Right lung (tissue), 5 donors: ENCODE results near the gene SPACA9. TPM values are rescaled to one million over a fixed set of nuclear protein-coding genes. Genes with fewer than 3 reads are reported as not detected.

ENCODE experiments used
- DNase-seq, 2 donors: peaks; one replicate each; pipeline ENCODE4 v3.0.0-alpha.2; 2013
- polyA plus RNA-seq, 5 donors: library from polyadenylated mRNA; unstranded; fragments of 120-200 nt; gene quantifications; one replicate each; pipeline versions ENCODE4 v1.2.1 to v1.2.3, GENCODE V29; 2013; ENCODE audit warnings: inconsistent platforms in 1 of 5, low replicate concordance in 1 of 5; ENCODE audit not compliant: insufficient read length in 5 of 5, insufficient read depth in 1 of 5

Gene SPACA9
- polyA plus RNA-seq, 5 donors: 6.6 to 13.5 (median 12.2) TPM

DNA sequence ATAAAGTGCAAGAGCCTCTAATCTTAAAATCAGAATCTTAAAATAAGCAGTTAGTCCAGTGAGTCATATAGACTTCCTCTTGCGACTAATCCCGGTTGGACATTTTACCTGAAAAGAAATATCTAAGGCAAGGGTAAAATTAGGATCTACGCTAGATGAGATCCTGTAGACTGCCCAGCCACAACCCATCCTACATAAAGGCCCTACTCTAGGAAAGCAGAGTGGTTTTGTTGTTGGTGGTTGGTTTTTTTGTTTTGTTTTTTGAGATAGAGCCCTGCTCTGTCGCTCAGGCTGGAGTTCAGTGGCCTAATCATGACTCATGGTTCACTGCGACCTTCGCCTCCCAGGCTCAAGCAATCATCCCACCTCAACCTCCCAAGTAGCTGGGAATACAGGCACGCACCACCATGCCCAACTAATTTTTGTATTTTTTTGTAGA is 58.8 kb downstream of the SPACA9 start:
- no peak for DNase-seq

DNA sequence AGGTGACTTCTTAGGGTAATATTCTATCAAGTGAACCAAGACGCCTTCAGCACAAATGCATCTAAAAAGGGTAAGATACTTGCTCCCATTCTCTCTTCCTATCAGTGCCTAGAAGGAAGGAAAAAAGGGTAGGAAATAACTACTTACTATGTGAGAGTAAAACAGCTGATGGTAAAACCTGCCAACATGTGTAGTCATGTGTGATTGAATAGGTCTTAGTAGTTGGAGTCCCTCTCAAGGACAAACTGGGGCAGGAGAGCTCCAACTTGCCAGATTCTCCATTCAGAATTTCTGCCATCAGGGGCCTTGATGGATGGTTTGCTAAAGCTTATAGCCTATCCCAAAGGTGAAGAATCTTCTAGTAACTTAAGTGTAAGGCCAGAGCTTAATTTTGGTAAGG is 60.5 kb downstream of the SPACA9 start:
- no peak for DNase-seq

Other genes with a start within 250 kb of the SPACA9 start
- gene DDX31, start 208.9 kb upstream of the SPACA9 start, polyA plus RNA-seq: 10 to 100 TPM; 12.3 to 17.4 (median 15.0) TPM
- gene GTF3C4, start 208.4 kb upstream of the SPACA9 start, polyA plus RNA-seq: 10 to 100 TPM; 17.0 to 25.1 (median 23.2) TPM
- gene AK8, start 614 bp upstream of the SPACA9 start, polyA plus RNA-seq: 1 to 10 TPM; 1.4 to 4.6 (median 3.5) TPM
- 10 to 100 TPM; 33.4 to 64.4 (median 53.7) TPM for gene TSC1, start 65.7 kb downstream of the SPACA9 start, polyA plus RNA-seq
- 1 to 10 TPM in 4 of 5 donors, under 1 TPM in 1; 0.70 to 1.6 (median 1.3) TPM for gene GFI1B, start 99.8 kb downstream of the SPACA9 start, polyA plus RNA-seq
- gene GTF3C5, start 152.1 kb downstream of the SPACA9 start, polyA plus RNA-seq: 10 to 100 TPM; 59.8 to 69.5 (median 66.5) TPM
- 1 to 10 TPM; 1.8 to 2.7 (median 1.8) TPM for gene CEL, start 183.1 kb downstream of the SPACA9 start, polyA plus RNA-seq
- 10 to 100 TPM; 39.2 to 53.3 (median 47.0) TPM for gene RALGDS, start 242.3 kb downstream of the SPACA9 start, polyA plus RNA-seq